ENCODE results near the gene LITAF.

GRCh38 chr16:11583889-11584565 is 2.7 kb downstream of the LITAF start:
- no peak for TF ChIP-seq LEF1 (IDR thresholded peaks at IDR 0.05; ENCODE audit: borderline replicate concordance)
- TF ChIP-seq BHLHE40 (IDR thresholded peaks at IDR 0.05; ENCODE audit: borderline replicate concordance) = no peak
- no peak for TF ChIP-seq SP1 (IDR thresholded peaks at IDR 0.05)
- TF ChIP-seq ELF4 (IDR thresholded peaks at IDR 0.05) = no peak

Measured in HEK293T (cell line).